NK-92 treated with Interleukin-12 subunit alpha and Interleukin-12 subunit beta, amount 100 ng/mL, for 24 hours (cell line): ENCODE data around the gene CAPN13.
"Not testable (repeated sequence)": the region's sequence is repeated elsewhere in the genome, so short reads cannot be mapped to it uniquely, and the experiment has no call there.

Source experiments
- DNase-seq: peaks from one replicate; lab custom pipeline; 2025; lab: John Stamatoyannopoulos, UW

CAPN13 gene

GRCh38 chr2:30705056-30705455 lies 102.2 kb downstream of the CAPN13 start:
- no peak for DNase-seq

GRCh38 chr2:30704309-30705020 lies 102.8 kb downstream of the CAPN13 start:
- no peak for DNase-seq

GRCh38 chr2:30702694-30703093 lies 104.6 kb downstream of the CAPN13 start:
- no peak for DNase-seq

GRCh38 chr2:30701782-30702181 lies 105.5 kb downstream of the CAPN13 start:
- no peak for DNase-seq

- DNase-seq, result not testable (repeated sequence)
These were observed 109.8 kb downstream of the CAPN13 start for GRCh38 chr2:30697242-30698103.

- no peak for DNase-seq
These were observed 111.5 kb downstream of the CAPN13 start for GRCh38 chr2:30695749-30696148.

- DNase-seq, result no peak
These were observed 112.8 kb downstream of the CAPN13 start for GRCh38 chr2:30694286-30695055.

- no peak for DNase-seq
These were observed 113.4 kb downstream of the CAPN13 start for GRCh38 chr2:30693821-30694281.

- no peak for DNase-seq
These were observed 114.4 kb downstream of the CAPN13 start for GRCh38 chr2:30692829-30693275.

- DNase-seq, result no peak
These were observed 115.1 kb downstream of the CAPN13 start for GRCh38 chr2:30691948-30692828.

GRCh38 chr2:30691091-30691947 lies 115.9 kb downstream of the CAPN13 start:
- DNase-seq, result no peak

- no peak for DNase-seq
These were observed 117.1 kb downstream of the CAPN13 start for GRCh38 chr2:30690126-30690561.

- no peak for DNase-seq
These were observed 117.6 kb downstream of the CAPN13 start for GRCh38 chr2:30689496-30690125.

GRCh38 chr2:30688956-30689401 lies 118.3 kb downstream of the CAPN13 start:
- no peak for DNase-seq

- no peak for DNase-seq
These were observed 120.6 kb downstream of the CAPN13 start for GRCh38 chr2:30686669-30687068.

- no peak for DNase-seq
These were observed 121.2 kb downstream of the CAPN13 start for GRCh38 chr2:30686000-30686399.

- DNase-seq, result no peak
These were observed 122.2 kb downstream of the CAPN13 start for GRCh38 chr2:30684996-30685395.

GRCh38 chr2:30684516-30684915 lies 122.7 kb downstream of the CAPN13 start:
- DNase-seq, result no peak

- DNase-seq, result no peak
These were observed 123.2 kb downstream of the CAPN13 start for GRCh38 chr2:30684026-30684425.
